Brain microvascular endothelial cell (primary cell): ENCODE measurements around the gene WWOX.

Source experiments
- DNase-seq: peaks from one replicate; pipeline ENCODE4 v3.0.0-alpha.2; 2020
- H3K27ac ChIP-seq: fragments of 250-450 bp; sonication (Bioruptor Pico); 2 replicates; pipeline ENCODE4 v1.5.1; 2020; ENCODE audit warnings: mild to moderate bottlenecking, moderate library complexity
- H3K27me3 ChIP-seq: fragments of 250-450 bp; sonication (Bioruptor Pico); replicated peaks from 2 replicates; pipeline ENCODE4 v1.5.1; 2020; ENCODE audit warnings: mild to moderate bottlenecking
- H3K36me3 ChIP-seq: fragments of 250-450 bp; sonication (Bioruptor Pico); replicated peaks from 2 replicates; pipeline ENCODE4 v1.5.1; 2020; ENCODE audit warnings: mild to moderate bottlenecking
- H3K4me3 ChIP-seq: 2 replicates; pipeline ENCODE4 v1.5.1; 2011; ENCODE audit warnings: low read depth, mild to moderate bottlenecking, control low read depth, low read length, moderate library complexity
- in situ Hi-C: cut with HindIII; loops from 2 replicates; pipeline ENCODE4 v1.10.0; 2017; ENCODE audit warnings: low sequenced_read_pairs, low pct_ligation_motif_present
- TF ChIP-seq, protein P1 (sequence below): IDR thresholded peaks from 2 replicates; pipeline ENCODE4 v1.5.1; 2011; ENCODE audit warnings: low read depth, mild to moderate bottlenecking, moderate library complexity, low read length, control low read depth, inconsistent platforms; ENCODE audit errors: missing control alignments

WWOX gene

GRCh38 chr16:78633551-78633950 lies 534.1 kb downstream of the WWOX start:
- Histone ChIP-seq H3K27ac (no peak overlapping the region), H3K36me3 (no peaks in the 10 kb centered on the region), H3K27me3 (no peaks in the 10 kb centered on the region), H3K4me3 (no peak overlapping the region)
- DNase-seq = no peak
- in situ Hi-C loops = no loop called here
- TF ChIP-seq, protein P1, sequence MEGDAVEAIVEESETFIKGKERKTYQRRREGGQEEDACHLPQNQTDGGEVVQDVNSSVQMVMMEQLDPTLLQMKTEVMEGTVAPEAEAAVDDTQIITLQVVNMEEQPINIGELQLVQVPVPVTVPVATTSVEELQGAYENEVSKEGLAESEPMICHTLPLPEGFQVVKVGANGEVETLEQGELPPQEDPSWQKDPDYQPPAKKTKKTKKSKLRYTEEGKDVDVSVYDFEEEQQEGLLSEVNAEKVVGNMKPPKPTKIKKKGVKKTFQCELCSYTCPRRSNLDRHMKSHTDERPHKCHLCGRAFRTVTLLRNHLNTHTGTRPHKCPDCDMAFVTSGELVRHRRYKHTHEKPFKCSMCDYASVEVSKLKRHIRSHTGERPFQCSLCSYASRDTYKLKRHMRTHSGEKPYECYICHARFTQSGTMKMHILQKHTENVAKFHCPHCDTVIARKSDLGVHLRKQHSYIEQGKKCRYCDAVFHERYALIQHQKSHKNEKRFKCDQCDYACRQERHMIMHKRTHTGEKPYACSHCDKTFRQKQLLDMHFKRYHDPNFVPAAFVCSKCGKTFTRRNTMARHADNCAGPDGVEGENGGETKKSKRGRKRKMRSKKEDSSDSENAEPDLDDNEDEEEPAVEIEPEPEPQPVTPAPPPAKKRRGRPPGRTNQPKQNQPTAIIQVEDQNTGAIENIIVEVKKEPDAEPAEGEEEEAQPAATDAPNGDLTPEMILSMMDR = no peak

DNA sequence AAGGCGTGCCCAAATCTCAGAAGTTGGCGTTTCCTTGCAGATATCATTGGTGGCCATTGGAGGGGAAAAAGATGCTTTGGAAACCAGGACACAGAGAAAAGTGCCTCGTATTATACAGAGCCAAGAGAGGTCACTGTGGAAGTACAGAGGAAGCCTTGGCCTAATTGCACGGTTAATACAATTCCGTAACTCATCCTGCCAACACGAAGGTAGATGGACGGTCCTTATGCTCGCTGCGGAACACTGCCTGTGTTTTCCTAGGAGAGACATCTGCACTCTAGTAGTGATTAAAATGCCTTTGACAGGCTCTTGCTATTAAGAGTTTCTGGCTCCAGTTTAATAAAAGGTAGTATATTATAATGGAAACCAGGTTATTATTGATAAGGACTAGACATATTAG lies 536.4 kb downstream of the WWOX start:
- H3K27ac ChIP-seq = no peak overlapping the region
- no peaks in the 10 kb centered on the region for H3K27me3 ChIP-seq
- in situ Hi-C loops = no loop called here
- TF ChIP-seq, protein P1 = no peak
- no peak overlapping the region for H3K4me3 ChIP-seq
- no peaks in the 10 kb centered on the region for H3K36me3 ChIP-seq
- DNase-seq = no peak

DNA sequence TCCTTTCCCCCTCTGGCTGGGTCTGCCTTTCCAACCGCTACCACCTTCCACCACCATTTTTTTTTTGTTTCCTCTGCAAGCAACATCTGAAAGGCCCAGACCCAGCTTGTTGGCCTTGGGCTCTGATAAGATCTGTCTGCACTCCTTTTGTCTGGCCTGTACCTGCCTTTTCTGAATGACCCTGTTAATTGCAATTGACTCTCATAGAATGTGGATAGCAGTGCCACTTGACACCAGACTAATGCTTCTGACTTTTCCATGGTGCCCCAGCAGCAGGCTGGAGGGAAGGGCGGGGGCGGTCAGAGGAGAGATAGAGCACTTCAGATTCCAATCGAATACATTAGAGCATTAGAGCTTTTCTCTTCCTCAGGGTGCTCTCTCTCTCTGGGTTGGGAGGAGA lies 538.9 kb downstream of the WWOX start:
- in situ Hi-C loops = no loop called here
- Histone ChIP-seq H3K36me3 (no peaks in the 10 kb centered on the region), H3K4me3 (no peak overlapping the region), H3K27ac (no peak overlapping the region), H3K27me3 (no peaks in the 10 kb centered on the region)
- TF ChIP-seq, protein P1 = no peak
- no peak for DNase-seq

GRCh38 chr16:78639775-78640174 lies 540.3 kb downstream of the WWOX start:
- no peaks in the 10 kb centered on the region for H3K27me3 ChIP-seq
- no peak for DNase-seq
- TF ChIP-seq, protein P1 = no peak

DNA sequence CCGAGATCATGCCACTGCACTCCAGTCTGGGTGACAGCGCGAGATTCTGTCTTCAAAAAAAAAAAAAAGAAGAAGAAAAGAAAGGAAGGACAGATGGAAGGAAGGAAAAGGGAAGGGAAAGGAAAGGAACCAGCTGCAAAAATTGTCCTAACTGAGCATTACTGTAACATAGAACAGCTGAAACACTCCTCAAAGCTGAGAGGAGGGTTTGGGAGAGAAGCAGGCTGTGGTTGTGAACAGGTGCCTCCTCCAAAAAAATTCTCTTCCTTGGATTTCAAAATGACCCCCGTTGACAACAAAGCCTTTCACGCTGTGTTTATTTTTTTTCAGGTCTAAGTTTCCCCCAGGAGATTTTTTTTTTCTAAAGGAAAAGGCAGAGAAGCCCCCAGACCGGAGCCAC lies 541.4 kb downstream of the WWOX start:
- in situ Hi-C loops = no loop called here
- Histone ChIP-seq H3K36me3 (no peaks in the 10 kb centered on the region), H3K27me3 (no peaks in the 10 kb centered on the region), H3K27ac (no peak overlapping the region), H3K4me3 (no peak overlapping the region)
- TF ChIP-seq, protein P1 = no peak
- no peak for DNase-seq

More at GRCh38 chr16:78639775-78640174, 540.3 kb downstream of the WWOX start:
- Histone ChIP-seq H3K27ac (no peak overlapping the region), H3K4me3 (no peak overlapping the region), H3K36me3 (no peaks in the 10 kb centered on the region)
- in situ Hi-C loops = no loop called here

GRCh38 chr16:78641433-78641832 lies 542.0 kb downstream of the WWOX start:
- H3K27me3 ChIP-seq = no peaks in the 10 kb centered on the region
- H3K27ac ChIP-seq = no peak overlapping the region
- no peak for DNase-seq
- in situ Hi-C loops = no loop called here
- TF ChIP-seq, protein P1 = no peak
- no peaks in the 10 kb centered on the region for H3K36me3 ChIP-seq
- no peak overlapping the region for H3K4me3 ChIP-seq
